Measurements from ENCODE around the gene LMBRD2. TPM values are rescaled to one million over a fixed set of nuclear protein-coding genes. Genes with fewer than 3 reads are reported as not detected.

LMBRD2 gene
- polyA plus RNA-seq, 3 donors = 2.1 to 6.4 (median 2.3) TPM

DNA sequence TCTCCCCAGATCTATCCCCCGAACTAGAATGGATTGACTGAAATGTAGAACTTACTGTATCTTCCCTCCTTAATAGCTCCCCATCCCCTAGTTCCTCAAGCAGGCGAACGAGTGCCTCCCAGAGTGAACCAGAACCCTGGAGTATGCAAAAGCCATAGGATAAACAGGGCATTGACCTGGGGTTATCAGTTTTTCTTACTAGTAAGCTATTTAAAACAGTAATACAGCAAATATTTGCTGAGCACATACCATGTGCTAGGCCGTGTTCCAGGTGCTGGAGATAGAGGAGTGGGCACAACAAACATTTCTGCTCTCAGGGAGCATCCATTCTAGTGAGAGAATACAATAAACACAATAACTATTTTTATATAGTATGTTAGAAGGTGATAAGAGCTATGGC is 2.0 kb upstream of the LMBRD2 start:
- Histone ChIP-seq H4K20me1 (ENCODE audit: insufficient read depth, low read length) (no peaks in the 10 kb centered on the region), H3K4me3 (replicated peaks in 1 of 3; ENCODE audit: low read depth in 2 of 3, low read length in 3 of 3) (no peak overlapping the region), H3K36me3 (replicated peaks in 1 of 2; ENCODE audit: control insufficient read depth in 1 of 2, insufficient read depth in 2 of 2, low read length in 2 of 2) (peaks cover 9 to 42% of the 10 kb centered on the region in 2 donors), H3K4me2 (replicated peaks; ENCODE audit: extremely low read depth, low read length, poor library complexity, severe bottlenecking) (no peak overlapping the region), H2AFZ (ENCODE audit: insufficient read depth, low read depth, low read length, poor library complexity, severe bottlenecking) (no peak overlapping the region), H3K4me1 (ENCODE audit: control insufficient read depth in 1 of 2, insufficient read depth in 2 of 2, low read length in 2 of 2) (peaks cover 30 to 40% of the 10 kb centered on the region in 2 donors), H3K9ac (ENCODE audit: insufficient read depth, low read length, poor library complexity, severe bottlenecking) (no peak overlapping the region), H3K27me3 (ENCODE audit: control insufficient read depth in 2 of 2, insufficient read depth in 2 of 2, low read length in 2 of 2) (no peaks in the 10 kb centered on the region), H3K27ac (ENCODE audit: low read depth in 1 of 2, low read length in 2 of 2) (no peak overlapping the region), H3K9me3 (replicated peaks in 1 of 2; ENCODE audit: control insufficient read depth in 1 of 2, insufficient read depth in 1 of 2, low read length in 2 of 2) (no peaks in the 10 kb centered on the region), H3K79me2 (ENCODE audit: insufficient read depth, low read length) (peaks cover 88% of the 10 kb centered on the region)
- Mint-ChIP-seq H3K9me3 (peaks cover 0 to 1% (median 0%) of the 10 kb centered on the region in 7 donors), H3K36me3 (peaks cover 30 to 40% of the 10 kb centered on the region in 2 donors), H3K4me1 (peaks cover 53% of the 10 kb centered on the region), H3K4me3 (no peak overlapping the region), H3K27ac (peak overlapping the region in 2 of 7 donors; percentile 15 to 26), H3K27me3 (ENCODE audit: low read depth in 3 of 3) (no peaks in the 10 kb centered on the region)
- no CpG with 5 or more reads among the region's 4 CpGs for WGBS (ENCODE audit: insufficient coverage)
- TF ChIP-seq, protein P1, sequence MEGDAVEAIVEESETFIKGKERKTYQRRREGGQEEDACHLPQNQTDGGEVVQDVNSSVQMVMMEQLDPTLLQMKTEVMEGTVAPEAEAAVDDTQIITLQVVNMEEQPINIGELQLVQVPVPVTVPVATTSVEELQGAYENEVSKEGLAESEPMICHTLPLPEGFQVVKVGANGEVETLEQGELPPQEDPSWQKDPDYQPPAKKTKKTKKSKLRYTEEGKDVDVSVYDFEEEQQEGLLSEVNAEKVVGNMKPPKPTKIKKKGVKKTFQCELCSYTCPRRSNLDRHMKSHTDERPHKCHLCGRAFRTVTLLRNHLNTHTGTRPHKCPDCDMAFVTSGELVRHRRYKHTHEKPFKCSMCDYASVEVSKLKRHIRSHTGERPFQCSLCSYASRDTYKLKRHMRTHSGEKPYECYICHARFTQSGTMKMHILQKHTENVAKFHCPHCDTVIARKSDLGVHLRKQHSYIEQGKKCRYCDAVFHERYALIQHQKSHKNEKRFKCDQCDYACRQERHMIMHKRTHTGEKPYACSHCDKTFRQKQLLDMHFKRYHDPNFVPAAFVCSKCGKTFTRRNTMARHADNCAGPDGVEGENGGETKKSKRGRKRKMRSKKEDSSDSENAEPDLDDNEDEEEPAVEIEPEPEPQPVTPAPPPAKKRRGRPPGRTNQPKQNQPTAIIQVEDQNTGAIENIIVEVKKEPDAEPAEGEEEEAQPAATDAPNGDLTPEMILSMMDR (IDR thresholded peaks at IDR 0.05) = no peak
- intact Hi-C loops (cut with micrococcal nuclease) = loop anchor here (5.0 kb wide), 2 partner anchors 89 to 1236 kb away; partner anchors contain the start of genes NADK2 (in 2 of the 2), BRIX1 (in 1 of the 2) and RAD1 (in 1 of the 2)
- no peak for DNase-seq

DNA sequence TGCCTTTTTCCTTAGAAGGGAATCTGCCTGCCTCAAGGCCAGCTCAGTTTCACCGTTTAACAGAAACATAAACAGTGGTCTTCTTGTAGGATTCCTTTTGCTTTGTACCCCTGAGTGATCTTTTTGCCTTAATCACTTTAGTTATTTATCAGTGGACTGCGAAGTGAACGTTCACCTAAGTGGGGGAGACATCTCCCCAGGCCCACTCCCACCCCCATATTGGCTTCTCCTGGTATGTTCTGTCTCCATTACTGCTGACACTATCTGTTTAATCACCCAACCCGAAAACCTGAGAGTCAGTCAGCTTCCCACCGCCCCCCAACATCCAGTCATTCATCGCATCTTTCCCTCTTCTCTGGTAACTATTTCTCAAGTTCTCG is 1.6 kb upstream of the LMBRD2 start:
- Histone ChIP-seq H3K79me2 (ENCODE audit: insufficient read depth, low read length) (peaks cover 85% of the 10 kb centered on the region), H3K9ac (ENCODE audit: insufficient read depth, low read length, poor library complexity, severe bottlenecking) (no peak overlapping the region), H3K27ac (ENCODE audit: low read depth in 1 of 2, low read length in 2 of 2) (no peak overlapping the region), H3K4me3 (replicated peaks in 1 of 3; ENCODE audit: low read depth in 2 of 3, low read length in 3 of 3) (no peak overlapping the region), H3K36me3 (replicated peaks in 1 of 2; ENCODE audit: control insufficient read depth in 1 of 2, insufficient read depth in 2 of 2, low read length in 2 of 2) (peaks cover 9 to 39% of the 10 kb centered on the region in 2 donors), H3K4me1 (ENCODE audit: control insufficient read depth in 1 of 2, insufficient read depth in 2 of 2, low read length in 2 of 2) (peaks cover 29 to 40% of the 10 kb centered on the region in 2 donors), H3K4me2 (replicated peaks; ENCODE audit: extremely low read depth, low read length, poor library complexity, severe bottlenecking) (no peak overlapping the region), H3K27me3 (ENCODE audit: control insufficient read depth in 2 of 2, insufficient read depth in 2 of 2, low read length in 2 of 2) (no peaks in the 10 kb centered on the region), H4K20me1 (ENCODE audit: insufficient read depth, low read length) (no peaks in the 10 kb centered on the region), H2AFZ (ENCODE audit: insufficient read depth, low read depth, low read length, poor library complexity, severe bottlenecking) (peak overlapping the region; percentile 99), H3K9me3 (replicated peaks in 1 of 2; ENCODE audit: control insufficient read depth in 1 of 2, insufficient read depth in 1 of 2, low read length in 2 of 2) (no peaks in the 10 kb centered on the region)
- TF ChIP-seq, protein P1 (IDR thresholded peaks at IDR 0.05) = no peak
- Mint-ChIP-seq H3K9me3 (no peaks in the 10 kb centered on the region), H3K27ac (peak overlapping the region in 4 of 7 donors; percentile 2 to 54 (median 20)), H3K4me3 (no peak overlapping the region), H3K36me3 (peaks cover 26 to 36% of the 10 kb centered on the region in 2 donors), H3K27me3 (ENCODE audit: low read depth in 3 of 3) (no peaks in the 10 kb centered on the region), H3K4me1 (peaks cover 49% of the 10 kb centered on the region)
- WGBS (ENCODE audit: insufficient coverage) = 94% methylated on average over 3 of the region's 7 CpGs
- intact Hi-C loops (cut with micrococcal nuclease) = loop anchor here (5.0 kb wide), 2 partner anchors 89 to 1236 kb away; partner anchors contain the start of genes NADK2 (in 2 of the 2), BRIX1 (in 1 of the 2) and RAD1 (in 1 of the 2)
- DNase-seq = no peak
